Sigmoid colon (tissue), 4 donors: Measurements from ENCODE around the gene COLQ.

Experiments
- CTCF ChIP-seq, 4 experiments: fragments of 450-650 bp in 3 of 4; fragments of 200-600 bp in 1 of 4; IDR thresholded peaks; one replicate each; pipeline ENCODE4 v1.5.1; 2016 to 2019; ENCODE audit warnings: antibody characterized with exemption in 4 of 4, mild to moderate bottlenecking in 3 of 4, moderate library complexity in 2 of 4
- EP300 ChIP-seq, 4 donors: sonication (generic); formaldehyde crosslinking; IDR thresholded peaks; one replicate each; pipeline ENCODE4 v1.6.1; 2017; ENCODE audit warnings: antibody characterized with exemption in 4 of 4
- POLR2A ChIP-seq, 2 donors: fragments of 450-650 bp; IDR thresholded peaks; one replicate each; pipeline ENCODE4 v1.6.1; 2016; ENCODE audit warnings: antibody characterized with exemption in 2 of 2, mild to moderate bottlenecking in 2 of 2, moderate library complexity in 2 of 2

GRCh38 chr3:15521573-15521965 lies at the start of gene COLQ:
- TF ChIP-seq CTCF (IDR thresholded peaks at IDR 0.05): no peak
- no peak for TF ChIP-seq EP300 (IDR thresholded peaks at IDR 0.05)
- TF ChIP-seq POLR2A (IDR thresholded peaks at IDR 0.05): no peak
